Choroid plexus epithelial cell (primary cell): Measurements from ENCODE around the gene NPAT.

Experiments
- DNase-seq: peaks from one replicate; pipeline ENCODE4 v3.0.0-alpha.2; 2010; ENCODE audit warnings: low read depth
- H3K4me3 ChIP-seq: 2 replicates; pipeline ENCODE4 v1.5.1; 2011; ENCODE audit warnings: low read depth, mild to moderate bottlenecking, control low read depth, low read length, moderate library complexity
- CTCF ChIP-seq: conservative IDR thresholded peaks from 2 replicates; pipeline ENCODE4 v1.5.1; 2011; ENCODE audit warnings: low read depth, mild to moderate bottlenecking, control low read depth, inconsistent platforms, low read length, moderate library complexity

NPAT gene

GRCh38 chr11:108206969-108207682 lies 15.3 kb downstream of the NPAT start:
- TF ChIP-seq CTCF, result no peak
- DNase-seq, result no peak
- no peak overlapping the region for H3K4me3 ChIP-seq

GRCh38 chr11:108206171-108206570 lies 16.3 kb downstream of the NPAT start:
- DNase-seq, result no peak
- no peak overlapping the region for H3K4me3 ChIP-seq
- TF ChIP-seq CTCF, result no peak

- DNase-seq, result no peak
- TF ChIP-seq CTCF, result no peak
- no peak overlapping the region for H3K4me3 ChIP-seq
Observed at GRCh38 chr11:108204929-108205499, 17.4 kb downstream of the NPAT start.

- no peak for TF ChIP-seq CTCF
- no peak overlapping the region for H3K4me3 ChIP-seq
- DNase-seq, result no peak
Observed at GRCh38 chr11:108204376-108204775, 18.1 kb downstream of the NPAT start.

- no peak for DNase-seq
- no peak for TF ChIP-seq CTCF
Observed at GRCh38 chr11:108203075-108203474, 19.4 kb downstream of the NPAT start.

GRCh38 chr11:108199446-108200321 lies 22.8 kb downstream of the NPAT start:
- no peak overlapping the region for H3K4me3 ChIP-seq
- no peak for TF ChIP-seq CTCF
- DNase-seq, result peak; percentile 76

More at GRCh38 chr11:108203075-108203474, 19.4 kb downstream of the NPAT start:
- H3K4me3 ChIP-seq, result no peak overlapping the region
